SK-N-SH (cell line): ENCODE data around the gene CA6. TPM values are rescaled to one million over a fixed set of nuclear protein-coding genes. Genes with fewer than 3 reads are reported as not detected.
"Not testable (repeated sequence)": the region's sequence is repeated elsewhere in the genome, so short reads cannot be mapped to it uniquely, and the experiment has no call there.

ENCODE experiments used
- CTCF ChIA-PET: fragments of 300-600, 350-600 bp; formaldehyde crosslinking; extraction: SDS; loops from one replicate; lab custom pipeline; 2021; lab: Yijun Ruan, JAX
- POLR2A ChIA-PET: fragments of 350-600 bp; sonication (Branson Sonifier 250); formaldehyde crosslinking; extraction: SDS; loops from one replicate; lab custom pipeline; 2020; ENCODE audit warnings: antibody characterized with exemption, inconsistent platforms; lab: Yijun Ruan, JAX
- DNase-seq: peaks from one replicate; pipeline ENCODE4 v3.0.0; 2012
- H2AFZ ChIP-seq: fragments of 200-600 bp; sonication (generic); 2 replicates; pipeline ENCODE4 v1.8.1; 2016; ENCODE audit warnings: antibody characterized with exemption, mild to moderate bottlenecking, low read depth
- H3F3A ChIP-seq: fragments of 200-600 bp; sonication (generic); replicated peaks from 2 replicates; pipeline ENCODE3; 2016; ENCODE audit warnings: antibody characterized with exemption, mild to moderate bottlenecking; ENCODE audit not compliant: insufficient read depth
- H3K27ac ChIP-seq, 2 experiments: fragments of 200-500 bp in 1 of 2; fragments of 200-600 bp in 1 of 2; sonication (Bioruptor generic) in 1 of 2; sonication (generic), shearing (Covaris generic) in 1 of 2; 2 replicates each; pipeline versions ENCODE4 v1.5.1 to v1.6.1; 2014 to 2016; ENCODE audit warnings: low read depth in 2 of 2, inconsistent platforms in 1 of 2, low read length in 1 of 2, mild to moderate bottlenecking in 1 of 2, mixed read lengths in 1 of 2
- H3K27me3 ChIP-seq: fragments of 200-600 bp; sonication (generic), shearing (Covaris generic); 2 replicates; pipeline ENCODE4 v1.6.1; 2016; ENCODE audit warnings: mixed run types; ENCODE audit not compliant: insufficient read depth
- H3K36me3 ChIP-seq, 2 experiments: fragments of 200-500 bp in 1 of 2; fragments of 200-600 bp in 1 of 2; sonication (Bioruptor generic) in 1 of 2; sonication (generic) in 1 of 2; replicated peaks in 1 of 2; 2 replicates each; pipeline versions ENCODE3 to v1.5.1; 2014 to 2016; ENCODE audit warnings: low read length in 1 of 2, mild to moderate bottlenecking in 1 of 2; ENCODE audit not compliant: insufficient read depth in 2 of 2, control insufficient read depth in 1 of 2
- H3K4me1 ChIP-seq, 2 experiments: fragments of 200-500 bp in 1 of 2; fragments of 200-600 bp in 1 of 2; sonication (Bioruptor generic) in 1 of 2; sonication (generic), shearing (Covaris generic) in 1 of 2; 2 replicates each; pipeline versions ENCODE4 v1.5.1 to v1.6.1; 2014 to 2016; ENCODE audit warnings: low read depth in 1 of 2, low read length in 1 of 2, mixed run types in 1 of 2; ENCODE audit not compliant: insufficient read depth in 2 of 2, control insufficient read depth in 1 of 2
- H3K4me2 ChIP-seq: fragments of 200-600 bp; sonication (generic), shearing (Covaris generic); 2 replicates; pipeline ENCODE4 v1.6.1; 2017; ENCODE audit warnings: mixed run types
- H3K4me3 ChIP-seq, 2 experiments: fragments of 200-500 bp in 1 of 2; fragments of 200-600 bp in 1 of 2; sonication (Bioruptor generic) in 1 of 2; sonication (generic), shearing (Covaris generic) in 1 of 2; 2 replicates each; pipeline versions ENCODE4 v1.5.1 to v1.8.1; 2014 to 2016; ENCODE audit warnings: low read depth in 2 of 2, inconsistent platforms in 1 of 2, low read length in 1 of 2, mild to moderate bottlenecking in 1 of 2, mixed read lengths in 1 of 2, moderate library complexity in 1 of 2
- H3K79me2 ChIP-seq: fragments of 200-600 bp; sonication (generic); 2 replicates; pipeline ENCODE4 v1.8.1; 2017; ENCODE audit warnings: mild to moderate bottlenecking; ENCODE audit not compliant: insufficient read depth
- H3K9ac ChIP-seq: fragments of 200-600 bp; sonication (generic); 2 replicates; pipeline ENCODE4 v1.6.1; 2017; ENCODE audit warnings: mixed run types
- H3K9me2 ChIP-seq: fragments of 200-600 bp; sonication (generic); 2 replicates; pipeline ENCODE4 v1.6.1; 2017; ENCODE audit warnings: mixed run types
- H3K9me3 ChIP-seq: fragments of 200-600 bp; sonication (generic); 2 replicates; pipeline ENCODE4 v1.6.1; 2017; ENCODE audit warnings: mixed run types, mild to moderate bottlenecking, moderate library complexity
- H4K20me1 ChIP-seq: fragments of 200-600 bp; sonication (generic); 2 replicates; pipeline ENCODE4 v1.6.1; 2017; ENCODE audit warnings: mild to moderate bottlenecking, mixed run types; ENCODE audit not compliant: insufficient read depth
- MXI1 ChIP-seq: IDR thresholded peaks from 2 replicates; pipeline ENCODE4 v1.6.1; 2012; ENCODE audit warnings: mild to moderate bottlenecking, low read depth, low read length, improper control_type of control experiment
- NRF1 ChIP-seq: IDR thresholded peaks from 2 replicates; pipeline ENCODE4 v1.6.1; 2012; ENCODE audit warnings: low read depth, mild to moderate bottlenecking, low read length
- WGBS: methylation state at CpG from one replicate; pipeline ENCODE4 v1.1.6; 2017; ENCODE audit warnings: low lambda C conversion rate; 5-methylcytosine and 5-hydroxymethylcytosine counted together
- polyA plus RNA-seq, 3 experiments: library from polyadenylated mRNA; depleted of rRNA; stranded (reverse); fragments of >200 nt; gene quantifications; 2 replicates each; pipeline ENCODE4 v1.2.3, GENCODE V29; 2012
- TF ChIP-seq, protein P1 (sequence below): fragments of 200-600 bp; sonication (generic); IDR thresholded peaks from 2 replicates; pipeline ENCODE4 v1.6.1; 2017; ENCODE audit warnings: antibody characterized with exemption, mild to moderate bottlenecking, moderate library complexity

The CA6 gene
- polyA plus RNA-seq, 1 of the 3 experiments (the other 2 are of a cell fraction) = not detected

DNA sequence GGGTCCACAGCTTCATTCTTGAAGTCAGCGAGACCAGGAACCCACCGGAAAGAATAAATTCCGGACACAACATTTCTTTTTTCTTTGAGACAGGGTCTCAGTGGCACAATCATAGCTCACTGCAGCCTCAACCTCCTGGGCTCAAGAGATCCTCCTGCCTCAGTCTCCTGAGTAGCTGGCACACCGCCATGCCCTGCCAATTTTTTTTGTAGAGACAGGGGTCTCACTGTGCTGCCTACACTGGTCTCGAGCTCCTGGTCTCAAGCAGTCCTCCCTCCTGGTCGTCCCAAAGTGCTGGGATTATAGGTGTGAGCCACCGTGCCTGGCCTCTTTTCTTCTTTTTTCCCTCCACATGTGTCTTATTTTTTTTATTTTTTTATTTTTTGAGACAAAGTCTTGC lies 46.6 kb upstream of the CA6 start:
- TF ChIP-seq, protein P1, sequence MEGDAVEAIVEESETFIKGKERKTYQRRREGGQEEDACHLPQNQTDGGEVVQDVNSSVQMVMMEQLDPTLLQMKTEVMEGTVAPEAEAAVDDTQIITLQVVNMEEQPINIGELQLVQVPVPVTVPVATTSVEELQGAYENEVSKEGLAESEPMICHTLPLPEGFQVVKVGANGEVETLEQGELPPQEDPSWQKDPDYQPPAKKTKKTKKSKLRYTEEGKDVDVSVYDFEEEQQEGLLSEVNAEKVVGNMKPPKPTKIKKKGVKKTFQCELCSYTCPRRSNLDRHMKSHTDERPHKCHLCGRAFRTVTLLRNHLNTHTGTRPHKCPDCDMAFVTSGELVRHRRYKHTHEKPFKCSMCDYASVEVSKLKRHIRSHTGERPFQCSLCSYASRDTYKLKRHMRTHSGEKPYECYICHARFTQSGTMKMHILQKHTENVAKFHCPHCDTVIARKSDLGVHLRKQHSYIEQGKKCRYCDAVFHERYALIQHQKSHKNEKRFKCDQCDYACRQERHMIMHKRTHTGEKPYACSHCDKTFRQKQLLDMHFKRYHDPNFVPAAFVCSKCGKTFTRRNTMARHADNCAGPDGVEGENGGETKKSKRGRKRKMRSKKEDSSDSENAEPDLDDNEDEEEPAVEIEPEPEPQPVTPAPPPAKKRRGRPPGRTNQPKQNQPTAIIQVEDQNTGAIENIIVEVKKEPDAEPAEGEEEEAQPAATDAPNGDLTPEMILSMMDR = no peak
- CTCF ChIA-PET = no interaction called here
- WGBS = 94% methylated on average over 5 of the region's 7 CpGs
- Histone ChIP-seq H2AFZ (no peak overlapping the region), H3K4me2 (no peak overlapping the region), H3K36me3 (no peaks in the 10 kb centered on the region), H3K27me3 (no peaks in the 10 kb centered on the region), H4K20me1 (no peaks in the 10 kb centered on the region), H3F3A (peaks cover 26% of the 10 kb centered on the region), H3K9me3 (no peaks in the 10 kb centered on the region), H3K79me2 (no peaks in the 10 kb centered on the region), H3K9me2 (no peaks in the 10 kb centered on the region), H3K4me1 (peaks cover 7 to 10% of the 10 kb centered on the region in 2 experiments; a peak in 3 of 4 replicates), H3K9ac (no peak overlapping the region), H3K27ac (peak overlapping the region in 1 of 2 experiments; percentile 61; a peak in 1 of 4 replicates), H3K4me3 (no peak overlapping the region)
- no peak for DNase-seq
- POLR2A ChIA-PET = no interaction called here

DNA sequence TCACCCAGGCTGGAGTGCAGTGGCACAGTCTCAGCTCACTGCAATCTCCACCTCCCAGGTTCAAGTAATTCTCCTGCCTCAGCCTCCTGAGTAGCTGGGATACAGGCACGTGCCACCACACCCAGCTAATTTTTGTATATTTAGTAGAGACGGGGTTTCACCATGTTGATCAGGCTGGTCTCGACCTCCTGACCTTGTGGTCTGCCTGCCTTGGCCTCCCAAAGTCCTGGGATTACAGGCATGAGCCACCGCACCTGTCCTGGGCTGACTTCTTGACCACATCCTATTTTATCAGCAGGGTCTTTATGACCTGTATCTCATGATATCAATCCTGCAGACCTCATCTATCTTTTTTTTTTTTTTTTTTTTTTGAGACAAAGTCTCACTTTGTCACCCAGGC lies 45.0 kb upstream of the CA6 start:
- H3K36me3 ChIP-seq, H4K20me1 ChIP-seq, H3K9ac ChIP-seq, H3K9me3 ChIP-seq, H3K4me2 ChIP-seq, H3K9me2 ChIP-seq, H3K27me3 ChIP-seq, H2AFZ ChIP-seq, H3K79me2 ChIP-seq, H3K4me3 ChIP-seq, POLR2A ChIA-PET, DNase-seq: not testable (repeated sequence)
- H3K4me1 ChIP-seq = peaks cover 10 to 17% of the 10 kb centered on the region in 2 experiments; a peak in 3 of 4 replicates
- H3K27ac ChIP-seq = peak overlapping the region in 1 of 2 experiments; percentile 61; a peak in 2 of 4 replicates
- WGBS = 84% methylated on average over 4 of the region's 4 CpGs
- CTCF ChIA-PET = interaction anchor here (1.5 kb wide), 1 partner anchor 17 kb away, joined by 3 read pairs; no protein-coding TSS in a partner anchor
- H3F3A ChIP-seq = peaks cover 40% of the 10 kb centered on the region

DNA sequence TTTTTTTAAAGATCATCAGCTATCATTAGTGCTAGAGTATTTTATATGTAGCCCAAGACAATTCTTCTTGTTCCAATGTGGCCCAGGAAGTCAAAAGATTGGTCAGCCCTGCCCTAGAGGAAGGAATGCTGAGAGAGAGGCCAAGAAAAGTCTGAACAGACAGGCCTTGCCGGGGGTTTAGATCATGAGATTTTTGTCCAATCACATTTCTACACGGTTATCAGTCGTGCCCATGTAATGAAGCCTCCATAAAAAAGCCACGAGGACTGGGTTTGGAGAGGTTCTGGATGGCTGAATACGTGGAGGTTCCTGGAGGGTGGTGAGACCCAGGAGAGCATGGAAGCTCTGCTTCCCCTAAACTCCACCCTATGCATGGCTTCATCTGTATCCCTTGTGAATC lies 42.9 kb upstream of the CA6 start:
- no peaks in the 10 kb centered on the region for H3K27me3 ChIP-seq
- H3K9me2 ChIP-seq = no peaks in the 10 kb centered on the region
- peaks cover 43% of the 10 kb centered on the region for H3F3A ChIP-seq
- H3K4me1 ChIP-seq = peaks cover 10 to 17% of the 10 kb centered on the region in 2 experiments; a peak in 3 of 4 replicates
- no peak for DNase-seq
- peak overlapping the region in 1 of 2 experiments; percentile 80; a peak in 2 of 4 replicates for H3K27ac ChIP-seq
- H4K20me1 ChIP-seq = no peaks in the 10 kb centered on the region
- H3K36me3 ChIP-seq = no peaks in the 10 kb centered on the region
- no peak overlapping the region for H3K4me3 ChIP-seq
- H3K9me3 ChIP-seq = no peaks in the 10 kb centered on the region
- TF ChIP-seq, protein P1 = peak; percentile 36
- TF ChIP-seq NRF1 (no peak), MXI1 (no peak)
- TF ChIP-seq, all 33 proteins: peak for 1
- ChIA-PET CTCF (interaction anchor here (1.8 kb wide), 1 partner anchor 15 kb away, joined by 5 read pairs; no protein-coding TSS in a partner anchor), POLR2A (no interaction called here)
- WGBS = 89% methylated on average over 5 of the region's 5 CpGs
- Histone ChIP-seq H3K79me2 (no peaks in the 10 kb centered on the region), H2AFZ (0 out of 2 replicates have a peak overlapping the region, but pooled peaks have one; percentile 41), H3K4me2 (peak overlapping the region; percentile 48; the same call in 1 of the 2 replicates), H3K9ac (no peak overlapping the region)
